Neutrophil (primary cell): ENCODE results near the gene CCDC177.

Experiments
- H3K27ac ChIP-seq: fragments of 200-600 bp; sonication (generic); 2 replicates; pipeline ENCODE4 v1.5.1; 2016; ENCODE audit warnings: mild to moderate bottlenecking, moderate library complexity
- H3K27me3 ChIP-seq: fragments of 200-600 bp; sonication (generic); 2 replicates; pipeline ENCODE4 v1.6.0; 2016; ENCODE audit warnings: mild to moderate bottlenecking
- H3K36me3 ChIP-seq: fragments of 200-600 bp; sonication (generic); 2 replicates; pipeline ENCODE4 v1.5.1; 2017
- H3K4me1 ChIP-seq, 2 experiments: fragments of 200-600 bp in 1 of 2; sonication (generic) in 1 of 2; 1 replicate in 1 of 2; 2 replicates in 1 of 2; pipeline versions ENCODE4 v1.5.1 to v1.6.1; 2013 to 2016; ENCODE audit warnings: low read depth in 1 of 2, low read length in 1 of 2, mild to moderate bottlenecking in 1 of 2, moderate library complexity in 1 of 2; ENCODE audit not compliant: control insufficient read depth in 1 of 2, insufficient read depth in 1 of 2
- H3K4me3 ChIP-seq, 2 experiments: fragments of 200-600 bp in 1 of 2; sonication (generic) in 1 of 2; 1 replicate in 1 of 2; 2 replicates in 1 of 2; pipeline ENCODE4 v1.5.1; 2013 to 2016; ENCODE audit warnings: low read depth in 1 of 2, low read length in 1 of 2, mild to moderate bottlenecking in 1 of 2, moderate library complexity in 1 of 2
- H3K9me3 ChIP-seq: fragments of 200-600 bp; sonication (generic); 2 replicates; pipeline ENCODE4 v1.5.1; 2016
- CTCF ChIP-seq: fragments of 200-600 bp; sonication (generic); IDR thresholded peaks from 2 replicates; pipeline ENCODE4 v1.5.1; 2016; ENCODE audit warnings: antibody characterized with exemption

CCDC177 gene

GRCh38 chr14:69542311-69542710 is 32.4 kb downstream of the CCDC177 start:
- no peak overlapping the region for H3K27ac ChIP-seq
- H3K4me1 ChIP-seq, result peaks cover 0 to 5% of the 10 kb centered on the region in 2 experiments
- peaks cover 48% of the 10 kb centered on the region for H3K27me3 ChIP-seq
- H3K4me3 ChIP-seq, result no peak overlapping the region
- no peaks in the 10 kb centered on the region for H3K36me3 ChIP-seq
- no peak for TF ChIP-seq CTCF
- no peaks in the 10 kb centered on the region for H3K9me3 ChIP-seq

- peaks cover 0 to 5% of the 10 kb centered on the region in 2 experiments for H3K4me1 ChIP-seq
- H3K4me3 ChIP-seq, result no peak overlapping the region
- no peaks in the 10 kb centered on the region for H3K36me3 ChIP-seq
- H3K27ac ChIP-seq, result no peak overlapping the region
- no peak for TF ChIP-seq CTCF
- no peaks in the 10 kb centered on the region for H3K9me3 ChIP-seq
- peaks cover 40% of the 10 kb centered on the region for H3K27me3 ChIP-seq
Measured at GRCh38 chr14:69540654-69541335, 33.9 kb downstream of the CCDC177 start.

- no peak for TF ChIP-seq CTCF
- Histone ChIP-seq H3K4me1 (peaks cover 0 to 5% of the 10 kb centered on the region in 2 experiments), H3K4me3 (no peak overlapping the region), H3K36me3 (no peaks in the 10 kb centered on the region), H3K27me3 (peaks cover 40% of the 10 kb centered on the region), H3K27ac (no peak overlapping the region), H3K9me3 (no peaks in the 10 kb centered on the region)
Measured at GRCh38 chr14:69539631-69540410, 34.9 kb downstream of the CCDC177 start.

GRCh38 chr14:69538766-69539165 is 35.9 kb downstream of the CCDC177 start:
- no peak for TF ChIP-seq CTCF
- H3K27me3 ChIP-seq, result peaks cover 34% of the 10 kb centered on the region
- H3K9me3 ChIP-seq, result no peaks in the 10 kb centered on the region
- H3K4me3 ChIP-seq, result no peak overlapping the region
- H3K27ac ChIP-seq, result no peak overlapping the region
- H3K4me1 ChIP-seq, result peaks cover 0 to 5% of the 10 kb centered on the region in 2 experiments
- no peaks in the 10 kb centered on the region for H3K36me3 ChIP-seq

GRCh38 chr14:69537900-69538299 is 36.8 kb downstream of the CCDC177 start:
- no peaks in the 10 kb centered on the region for H3K36me3 ChIP-seq
- peaks cover 34% of the 10 kb centered on the region for H3K27me3 ChIP-seq
- TF ChIP-seq CTCF, result no peak
- no peak overlapping the region for H3K4me3 ChIP-seq
- H3K4me1 ChIP-seq, result no peaks in the 10 kb centered on the region
- H3K27ac ChIP-seq, result no peak overlapping the region
- H3K9me3 ChIP-seq, result no peaks in the 10 kb centered on the region
